Nephron progenitor cell (in vitro differentiated cells): ENCODE data around the gene OGFOD2.

ENCODE experiments used
- DNase-seq: peaks from one replicate; pipeline ENCODE4 v3.0.0; 2021
- H3K27ac Mint-ChIP-seq: 2 replicates; pipeline ENCODE4 v1.8.0; 2021; ENCODE audit warnings: mild to moderate bottlenecking, moderate library complexity, mixed read lengths
- H3K27me3 Mint-ChIP-seq: 2 replicates; pipeline ENCODE4 v1.8.0; 2021; ENCODE audit warnings: mild to moderate bottlenecking, low read depth, mixed read lengths; ENCODE audit not compliant: poor library complexity
- H3K36me3 Mint-ChIP-seq: 2 replicates; pipeline ENCODE4 v1.8.0; 2021; ENCODE audit warnings: low read depth, mixed read lengths
- H3K4me1 Mint-ChIP-seq: 2 replicates; pipeline ENCODE4 v1.8.0; 2021; ENCODE audit warnings: mixed read lengths
- H3K4me3 Mint-ChIP-seq: 2 replicates; pipeline ENCODE4 v1.8.0; 2021; ENCODE audit warnings: mild to moderate bottlenecking, moderate library complexity, mixed read lengths
- H3K9me3 Mint-ChIP-seq: 2 replicates; pipeline ENCODE4 v1.8.0; 2021; ENCODE audit warnings: mild to moderate bottlenecking, moderate library complexity, mixed read lengths
- TF ChIP-seq, protein P1 (sequence below): fragments of 200-600 bp; sonication (generic); IDR thresholded peaks from 2 replicates; pipeline ENCODE4 v1.5.0; 2021; ENCODE audit warnings: antibody characterized with exemption

The OGFOD2 gene

DNA sequence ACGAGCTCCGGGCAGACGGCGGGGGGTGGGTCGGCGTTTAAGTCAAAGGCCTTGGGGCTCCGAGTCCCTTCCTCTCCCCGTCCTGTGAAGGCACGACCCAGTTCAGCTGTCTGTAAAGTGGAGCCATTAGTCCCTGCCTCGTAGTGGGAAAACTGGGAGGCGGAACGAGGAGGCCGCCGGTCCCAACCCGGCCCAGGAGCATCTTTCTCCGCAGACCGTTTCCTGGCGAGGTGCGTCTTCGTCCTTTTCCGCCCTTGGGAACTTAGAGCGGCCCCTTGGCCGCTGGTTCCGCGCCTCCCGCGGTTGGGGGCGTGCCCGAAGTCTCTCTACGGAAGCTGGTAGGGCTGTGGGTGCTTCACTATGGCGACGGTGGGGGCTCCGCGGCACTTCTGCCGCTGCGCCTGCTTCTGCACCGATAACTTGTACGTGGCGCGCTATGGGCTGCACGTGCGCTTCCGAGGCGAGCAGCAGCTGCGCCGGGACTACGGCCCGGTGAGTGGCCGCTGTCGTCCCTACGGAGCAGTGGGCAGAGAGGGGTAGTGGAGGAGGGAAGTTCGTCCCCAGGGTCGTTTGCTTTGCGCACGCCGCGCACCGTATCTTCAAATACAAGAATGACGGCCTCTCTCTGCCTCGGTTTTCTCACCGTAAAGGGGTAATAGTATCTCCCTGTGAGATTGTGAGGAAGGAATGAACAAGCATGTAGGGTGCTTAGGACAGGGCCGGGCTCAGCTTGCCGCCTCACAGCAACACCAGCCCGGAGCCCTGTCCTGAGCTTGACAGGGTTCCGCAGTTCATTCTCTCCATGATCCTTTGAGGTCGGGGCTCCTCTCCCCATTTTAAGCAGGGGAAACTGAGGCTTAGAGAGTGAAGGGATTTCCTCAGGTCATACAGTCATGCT, at the start of gene OGFOD2:
TSS of gene OGFOD2 (plus strand) at position 353 of the 898 bp plus-strand sequence. CDS start at position 361, 8 bp downstream.
- peaks cover 42% of the 10 kb centered on the region for H3K4me1 Mint-ChIP-seq
- DNase-seq, result peak; percentile 91
- no peaks in the 10 kb centered on the region for H3K27me3 Mint-ChIP-seq
- H3K9me3 Mint-ChIP-seq, result no peaks in the 10 kb centered on the region
- H3K27ac Mint-ChIP-seq, result peak within 1 kb of the TSS; percentile 100
- TF ChIP-seq, protein P1, sequence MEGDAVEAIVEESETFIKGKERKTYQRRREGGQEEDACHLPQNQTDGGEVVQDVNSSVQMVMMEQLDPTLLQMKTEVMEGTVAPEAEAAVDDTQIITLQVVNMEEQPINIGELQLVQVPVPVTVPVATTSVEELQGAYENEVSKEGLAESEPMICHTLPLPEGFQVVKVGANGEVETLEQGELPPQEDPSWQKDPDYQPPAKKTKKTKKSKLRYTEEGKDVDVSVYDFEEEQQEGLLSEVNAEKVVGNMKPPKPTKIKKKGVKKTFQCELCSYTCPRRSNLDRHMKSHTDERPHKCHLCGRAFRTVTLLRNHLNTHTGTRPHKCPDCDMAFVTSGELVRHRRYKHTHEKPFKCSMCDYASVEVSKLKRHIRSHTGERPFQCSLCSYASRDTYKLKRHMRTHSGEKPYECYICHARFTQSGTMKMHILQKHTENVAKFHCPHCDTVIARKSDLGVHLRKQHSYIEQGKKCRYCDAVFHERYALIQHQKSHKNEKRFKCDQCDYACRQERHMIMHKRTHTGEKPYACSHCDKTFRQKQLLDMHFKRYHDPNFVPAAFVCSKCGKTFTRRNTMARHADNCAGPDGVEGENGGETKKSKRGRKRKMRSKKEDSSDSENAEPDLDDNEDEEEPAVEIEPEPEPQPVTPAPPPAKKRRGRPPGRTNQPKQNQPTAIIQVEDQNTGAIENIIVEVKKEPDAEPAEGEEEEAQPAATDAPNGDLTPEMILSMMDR, result no peak
- no peaks in the 10 kb centered on the region for H3K36me3 Mint-ChIP-seq
- peak within 1 kb of the TSS; percentile 96 for H3K4me3 Mint-ChIP-seq

DNA sequence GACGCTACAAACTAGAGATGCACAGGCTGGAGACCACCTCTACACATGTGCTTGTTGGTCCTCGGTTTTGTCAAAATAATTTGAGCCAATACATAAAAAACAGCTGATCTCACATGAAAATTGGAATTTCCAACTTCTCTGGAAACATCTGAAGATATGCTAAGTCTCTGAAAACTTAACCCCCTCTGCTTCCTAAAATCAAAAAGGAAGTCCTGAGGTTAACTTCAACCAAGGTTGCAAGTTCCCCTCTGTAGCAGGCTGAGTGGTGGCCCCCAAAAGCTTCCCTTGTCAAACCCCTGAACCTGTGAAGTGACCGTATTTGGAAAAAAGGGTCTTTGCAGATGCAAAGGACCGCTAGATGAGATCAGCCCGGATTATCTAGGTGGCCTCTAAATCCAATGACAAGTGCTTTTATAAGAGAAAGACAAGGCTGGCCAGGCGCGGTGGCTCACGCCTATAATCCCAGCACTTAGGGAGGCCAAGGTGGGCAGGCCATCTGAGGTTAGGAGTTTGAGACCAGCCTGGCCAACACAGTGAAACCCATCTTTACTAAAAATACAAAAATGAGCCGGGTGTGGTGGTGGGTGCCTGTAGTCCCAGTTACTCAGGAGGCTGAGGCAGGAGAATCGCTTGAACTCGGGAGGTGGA, 47.2 kb upstream of the OGFOD2 start:
- TF ChIP-seq, protein P1, result no peak
- peaks cover 5% of the 10 kb centered on the region for H3K27me3 Mint-ChIP-seq

DNA sequence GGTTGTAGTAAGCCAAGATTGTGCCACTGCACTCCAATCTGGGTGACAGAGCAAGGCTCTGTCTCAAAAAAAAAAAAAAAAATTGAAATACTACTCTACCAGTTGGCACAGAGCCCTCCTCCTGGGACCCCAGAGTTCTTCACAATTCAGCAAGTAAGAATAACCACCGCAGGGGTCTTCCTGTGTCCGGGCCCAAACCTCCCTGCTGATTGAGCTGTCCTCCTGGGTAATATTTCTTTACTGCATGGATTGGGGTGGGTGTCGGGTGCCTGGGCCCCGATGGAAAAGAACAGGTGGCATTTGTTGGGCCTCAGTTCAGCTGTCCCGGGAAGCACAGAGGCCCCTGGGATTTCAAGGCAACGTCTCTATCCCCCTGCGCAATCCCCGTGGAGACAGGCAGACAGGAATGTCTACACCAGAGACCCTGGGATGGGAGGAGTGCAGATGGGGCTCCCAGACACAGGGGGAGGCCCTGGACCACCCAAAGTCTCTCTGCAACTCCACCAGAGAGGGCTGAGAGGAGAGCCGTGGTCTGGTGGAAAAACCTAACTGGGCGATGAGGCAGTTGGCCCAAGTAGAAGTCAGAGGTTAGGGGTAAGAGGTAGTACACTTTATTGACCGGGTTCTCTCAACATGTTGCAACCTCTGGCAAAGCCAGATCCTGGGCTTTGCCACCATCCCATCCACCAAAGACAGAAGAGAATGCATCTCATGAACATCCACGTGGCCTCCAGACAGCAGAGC, 46.5 kb upstream of the OGFOD2 start:
- no peak overlapping the region for H3K4me3 Mint-ChIP-seq
- no peak for DNase-seq
- TF ChIP-seq, protein P1, result no peak
- no peaks in the 10 kb centered on the region for H3K9me3 Mint-ChIP-seq
- H3K36me3 Mint-ChIP-seq, result no peaks in the 10 kb centered on the region
- H3K4me1 Mint-ChIP-seq, result no peaks in the 10 kb centered on the region
- peak overlapping the region; percentile 71 for H3K27ac Mint-ChIP-seq
- peaks cover 6% of the 10 kb centered on the region for H3K27me3 Mint-ChIP-seq

More for the DNA sequence above, 47.2 kb upstream of the OGFOD2 start:
- Mint-ChIP-seq H3K9me3 (no peaks in the 10 kb centered on the region), H3K4me3 (no peak overlapping the region), H3K4me1 (no peaks in the 10 kb centered on the region), H3K36me3 (no peaks in the 10 kb centered on the region), H3K27ac (no peak overlapping the region)
- no peak for DNase-seq

DNA sequence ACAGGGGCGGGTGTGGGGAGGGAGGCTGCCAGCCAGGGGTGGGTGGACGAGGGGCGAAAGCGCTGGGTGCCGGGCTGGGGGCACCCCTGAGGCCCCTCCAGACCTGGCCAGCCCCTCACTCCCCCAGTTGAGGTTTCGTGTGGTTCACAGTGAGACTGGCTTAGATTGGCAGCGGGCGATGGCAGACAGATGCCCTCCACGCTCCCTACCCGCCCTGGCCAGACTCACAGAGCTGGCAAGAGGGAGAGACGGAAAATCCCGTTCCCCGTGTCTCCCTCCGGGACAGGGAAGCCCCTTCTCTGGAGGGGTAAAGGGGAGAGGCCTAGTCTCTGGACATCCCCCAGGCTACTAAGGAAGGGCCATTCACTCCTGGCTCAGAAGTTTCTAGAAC, 45.9 kb upstream of the OGFOD2 start:
- no peaks in the 10 kb centered on the region for H3K36me3 Mint-ChIP-seq
- no peak for DNase-seq
- H3K4me1 Mint-ChIP-seq, result no peaks in the 10 kb centered on the region
- TF ChIP-seq, protein P1, result no peak
- H3K9me3 Mint-ChIP-seq, result no peaks in the 10 kb centered on the region
- no peak overlapping the region for H3K4me3 Mint-ChIP-seq
- H3K27me3 Mint-ChIP-seq, result peaks cover 6% of the 10 kb centered on the region
- H3K27ac Mint-ChIP-seq, result no peak overlapping the region

DNA sequence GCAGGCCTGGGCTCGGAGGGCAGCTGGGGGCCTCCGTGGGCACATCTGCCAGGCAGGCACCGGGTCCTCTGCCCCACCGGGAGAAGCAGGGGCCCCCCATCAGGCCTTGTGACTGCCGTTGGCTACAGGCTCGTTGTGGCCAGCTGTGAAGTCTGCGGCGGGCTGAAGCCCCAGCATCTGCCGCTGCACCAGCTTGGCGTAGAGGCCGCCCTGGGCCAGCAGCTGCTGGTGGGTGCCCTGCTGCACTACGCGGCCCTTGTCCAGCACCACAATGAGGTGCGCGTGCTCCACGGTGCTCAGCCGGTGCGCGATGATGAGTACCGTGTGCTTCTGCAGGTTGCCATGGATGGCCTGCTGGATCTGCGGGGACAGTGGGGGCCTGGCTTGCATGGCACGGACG, 45.2 kb upstream of the OGFOD2 start:
- Mint-ChIP-seq H3K27me3 (peaks cover 2% of the 10 kb centered on the region), H3K9me3 (no peaks in the 10 kb centered on the region), H3K36me3 (no peaks in the 10 kb centered on the region), H3K4me1 (no peaks in the 10 kb centered on the region), H3K27ac (no peak overlapping the region), H3K4me3 (no peak overlapping the region)
- TF ChIP-seq, protein P1, result no peak
- no peak for DNase-seq
